KMS-11 (cell line): Measurements from ENCODE around the gene ZIC5.

Experiments
- H2AFZ ChIP-seq: fragments of 200-600 bp; sonication (generic); 2 replicates; pipeline ENCODE4 v1.6.1; 2016; ENCODE audit warnings: antibody characterized with exemption, mixed run types, low read depth
- H3K27ac ChIP-seq: fragments of 200-600 bp; sonication (generic); 2 replicates; pipeline ENCODE4 v1.6.1; 2016; ENCODE audit warnings: mild to moderate bottlenecking, mixed run types
- H3K27me3 ChIP-seq: fragments of 200-600 bp; sonication (generic); 2 replicates; pipeline ENCODE4 v1.6.1; 2017; ENCODE audit warnings: mild to moderate bottlenecking, low read depth, mixed run types, moderate library complexity; ENCODE audit not compliant: insufficient read depth
- H3K36me3 ChIP-seq: fragments of 200-600 bp; sonication (generic); 2 replicates; pipeline ENCODE4 v1.6.1; 2017; ENCODE audit warnings: mild to moderate bottlenecking, mixed run types; ENCODE audit not compliant: insufficient read depth
- H3K4me1 ChIP-seq: fragments of 200-600 bp; sonication (generic); 2 replicates; pipeline ENCODE4 v1.6.1; 2016; ENCODE audit warnings: mild to moderate bottlenecking, low read depth, mixed run types; ENCODE audit not compliant: poor library complexity, severe bottlenecking
- H3K4me2 ChIP-seq: fragments of 200-600 bp; sonication (generic); 2 replicates; pipeline ENCODE4 v1.7.0; 2016; ENCODE audit warnings: mild to moderate bottlenecking, mixed run types
- H3K4me3 ChIP-seq: fragments of 200-600 bp; sonication (generic); IDR thresholded peaks from 2 replicates; pipeline ENCODE4 v1.6.1; 2017; ENCODE audit warnings: low read depth, low read length, mixed read lengths; ENCODE audit not compliant: insufficient read depth
- H3K79me2 ChIP-seq: fragments of 200-600 bp; sonication (generic); 2 replicates; pipeline ENCODE4 v1.6.1; 2016; ENCODE audit warnings: low read depth, mixed run types; ENCODE audit not compliant: insufficient read depth
- H3K9ac ChIP-seq: fragments of 200-600 bp; sonication (generic); 2 replicates; pipeline ENCODE4 v1.6.1; 2016; ENCODE audit warnings: mild to moderate bottlenecking, mixed run types
- H4K20me1 ChIP-seq: fragments of 200-600 bp; sonication (generic); 2 replicates; pipeline ENCODE4 v1.6.1; 2016; ENCODE audit warnings: mild to moderate bottlenecking, mixed run types; ENCODE audit not compliant: insufficient read depth
- TF ChIP-seq, protein P1 (sequence below): fragments of 200-600 bp; sonication (generic); conservative IDR thresholded peaks from 2 replicates; pipeline ENCODE4 v1.6.1; 2017; ENCODE audit warnings: low read depth, mild to moderate bottlenecking, antibody characterized with exemption, low read length, moderate library complexity, mixed read lengths

ZIC5 gene

DNA sequence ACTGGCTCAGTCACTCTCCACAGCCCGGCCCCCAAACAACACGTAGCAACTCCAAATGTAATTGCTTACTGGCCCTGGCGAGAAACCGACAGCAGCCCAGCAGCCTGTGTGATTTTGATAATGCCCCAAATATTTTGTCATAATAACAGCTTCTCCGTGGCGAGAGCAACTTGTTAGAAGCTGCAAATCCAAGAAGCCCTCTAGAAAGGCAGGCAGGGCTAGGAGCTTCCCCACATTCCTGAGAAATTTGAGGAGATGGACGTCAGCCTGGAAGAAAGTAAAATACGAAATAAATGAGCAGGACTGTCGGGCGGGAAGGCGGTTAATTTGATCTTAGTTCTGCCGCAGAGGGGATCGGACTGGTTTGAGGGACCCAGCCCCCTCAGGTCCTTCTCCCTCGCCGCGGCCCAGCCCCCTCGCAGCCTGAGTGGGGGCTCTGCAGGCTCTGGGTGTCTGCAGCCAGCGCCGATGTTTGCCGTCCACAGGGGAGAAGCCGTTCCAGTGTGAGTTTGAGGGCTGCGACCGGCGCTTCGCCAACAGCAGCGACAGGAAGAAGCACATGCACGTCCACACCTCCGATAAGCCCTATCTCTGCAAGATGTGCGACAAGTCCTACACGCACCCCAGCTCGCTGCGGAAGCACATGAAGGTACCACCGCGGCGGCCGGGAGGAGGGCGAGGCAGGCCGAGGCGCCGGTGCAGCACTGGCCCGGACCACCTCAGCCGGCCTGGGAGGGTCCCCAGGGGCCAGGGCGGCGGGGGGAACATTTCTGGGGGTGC is 13.1 kb upstream of the ZIC5 start:
- Histone ChIP-seq H3K36me3 (no peaks in the 10 kb centered on the region), H3K4me1 (no peaks in the 10 kb centered on the region), H4K20me1 (no peaks in the 10 kb centered on the region), H3K9ac (no peak overlapping the region), H3K4me3 (no peak overlapping the region), H3K27ac (no peak overlapping the region), H3K27me3 (no peaks in the 10 kb centered on the region), H3K79me2 (peaks cover 21% of the 10 kb centered on the region), H2AFZ (no peak overlapping the region), H3K4me2 (peak overlapping the region; percentile 38)
- TF ChIP-seq, protein P1, sequence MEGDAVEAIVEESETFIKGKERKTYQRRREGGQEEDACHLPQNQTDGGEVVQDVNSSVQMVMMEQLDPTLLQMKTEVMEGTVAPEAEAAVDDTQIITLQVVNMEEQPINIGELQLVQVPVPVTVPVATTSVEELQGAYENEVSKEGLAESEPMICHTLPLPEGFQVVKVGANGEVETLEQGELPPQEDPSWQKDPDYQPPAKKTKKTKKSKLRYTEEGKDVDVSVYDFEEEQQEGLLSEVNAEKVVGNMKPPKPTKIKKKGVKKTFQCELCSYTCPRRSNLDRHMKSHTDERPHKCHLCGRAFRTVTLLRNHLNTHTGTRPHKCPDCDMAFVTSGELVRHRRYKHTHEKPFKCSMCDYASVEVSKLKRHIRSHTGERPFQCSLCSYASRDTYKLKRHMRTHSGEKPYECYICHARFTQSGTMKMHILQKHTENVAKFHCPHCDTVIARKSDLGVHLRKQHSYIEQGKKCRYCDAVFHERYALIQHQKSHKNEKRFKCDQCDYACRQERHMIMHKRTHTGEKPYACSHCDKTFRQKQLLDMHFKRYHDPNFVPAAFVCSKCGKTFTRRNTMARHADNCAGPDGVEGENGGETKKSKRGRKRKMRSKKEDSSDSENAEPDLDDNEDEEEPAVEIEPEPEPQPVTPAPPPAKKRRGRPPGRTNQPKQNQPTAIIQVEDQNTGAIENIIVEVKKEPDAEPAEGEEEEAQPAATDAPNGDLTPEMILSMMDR: no peak

DNA sequence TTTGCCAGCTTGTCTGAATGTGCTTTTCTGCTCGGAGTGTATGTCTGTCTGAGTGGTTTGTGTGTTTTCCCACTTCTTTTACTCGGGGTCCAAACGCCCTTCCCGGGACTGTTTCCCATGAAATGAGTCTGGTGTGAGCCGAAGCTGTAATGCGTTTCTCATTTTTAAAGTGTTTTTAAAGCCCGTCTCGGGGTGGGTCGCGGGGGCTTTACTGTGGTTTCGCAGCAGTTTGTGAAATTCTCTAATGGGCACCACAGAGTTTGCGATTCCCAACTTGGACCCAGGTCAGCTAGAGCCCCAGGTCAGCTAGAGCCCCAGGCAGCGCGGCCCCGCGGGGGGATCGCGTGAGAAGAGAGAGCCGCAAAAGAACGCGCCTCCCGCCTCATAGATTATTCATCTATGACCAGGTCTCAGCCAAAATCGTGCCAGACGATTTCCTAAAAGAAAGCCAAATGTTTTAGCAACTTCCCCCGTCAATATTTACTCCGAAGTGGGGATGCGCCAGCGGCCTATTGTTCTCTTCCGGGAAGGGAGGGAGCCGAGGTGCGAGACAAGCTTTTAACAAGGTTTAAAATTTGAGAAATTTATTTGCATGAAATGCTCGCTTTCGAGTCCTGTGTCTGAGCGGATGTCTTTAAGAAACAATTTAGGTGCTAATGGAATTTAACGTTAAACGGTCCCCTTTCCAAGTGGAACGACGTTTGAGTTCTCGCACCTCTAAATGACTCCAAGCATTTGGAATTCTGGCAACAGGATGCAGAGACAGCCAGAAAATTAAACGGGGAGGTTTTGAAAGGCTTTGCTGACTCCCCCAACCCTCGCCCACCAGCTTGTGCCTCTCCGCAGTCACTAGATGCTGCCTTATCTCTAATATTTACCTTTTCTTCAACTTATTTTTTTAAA is 12.2 kb upstream of the ZIC5 start:
- H3K79me2 ChIP-seq: peaks cover 21% of the 10 kb centered on the region
- H3K9ac ChIP-seq: peak overlapping the region; percentile 69; the same call in 1 of the 2 replicates
- H2AFZ ChIP-seq: no peak overlapping the region
- TF ChIP-seq, protein P1: no peak
- no peak overlapping the region for H3K27ac ChIP-seq
- no peaks in the 10 kb centered on the region for H4K20me1 ChIP-seq
- H3K36me3 ChIP-seq: no peaks in the 10 kb centered on the region
- H3K27me3 ChIP-seq: 0 out of 2 replicates have a peak, but pooled peaks cover 4% of the 10 kb centered on the region
- peak overlapping the region; percentile 38 for H3K4me2 ChIP-seq
- no peak overlapping the region for H3K4me3 ChIP-seq
- no peaks in the 10 kb centered on the region for H3K4me1 ChIP-seq

DNA sequence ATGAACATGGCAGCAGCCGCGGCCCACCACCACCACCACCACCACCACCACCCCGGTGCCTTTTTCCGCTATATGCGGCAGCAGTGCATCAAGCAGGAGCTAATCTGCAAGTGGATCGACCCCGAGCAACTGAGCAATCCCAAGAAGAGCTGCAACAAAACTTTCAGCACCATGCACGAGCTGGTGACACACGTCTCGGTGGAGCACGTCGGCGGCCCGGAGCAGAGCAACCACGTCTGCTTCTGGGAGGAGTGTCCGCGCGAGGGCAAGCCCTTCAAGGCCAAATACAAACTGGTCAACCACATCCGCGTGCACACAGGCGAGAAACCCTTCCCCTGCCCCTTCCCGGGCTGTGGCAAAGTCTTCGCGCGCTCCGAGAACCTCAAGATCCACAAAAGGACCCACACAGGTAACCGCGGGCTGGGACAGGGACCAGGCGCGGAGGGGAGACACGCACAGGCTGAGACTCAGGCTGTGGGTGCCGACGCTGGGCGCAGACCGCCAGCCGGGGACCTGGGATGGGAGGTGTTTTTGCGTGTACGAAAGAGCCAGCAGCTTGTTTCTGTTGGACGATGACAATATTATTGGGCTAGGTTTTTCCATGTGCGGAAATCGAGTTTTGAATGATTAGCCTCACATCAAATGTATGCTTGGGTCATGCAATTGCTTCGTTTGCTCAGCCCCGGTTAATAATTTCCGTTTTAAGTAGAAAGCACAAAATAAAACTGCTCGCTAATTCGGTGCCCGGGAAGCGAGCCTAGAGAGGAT is 11.3 kb upstream of the ZIC5 start:
- peak overlapping the region; percentile 38 for H3K4me2 ChIP-seq
- H3K9ac ChIP-seq: peak overlapping the region; percentile 69; the same call in 1 of the 2 replicates
- peak overlapping the region; percentile 34; the same call in 1 of the 2 replicates for H2AFZ ChIP-seq
- no peaks in the 10 kb centered on the region for H3K36me3 ChIP-seq
- no peaks in the 10 kb centered on the region for H3K4me1 ChIP-seq
- 0 out of 2 replicates have a peak, but pooled peaks cover 4% of the 10 kb centered on the region for H3K27me3 ChIP-seq
- TF ChIP-seq, protein P1: no peak
- no peak overlapping the region for H3K4me3 ChIP-seq
- H3K79me2 ChIP-seq: peaks cover 21% of the 10 kb centered on the region
- H4K20me1 ChIP-seq: no peaks in the 10 kb centered on the region
- H3K27ac ChIP-seq: peak overlapping the region; percentile 71
